ENCODE measurements around the gene MTA3.

- TF ChIP-seq CTCF (conservative IDR thresholded peaks at IDR 0.05 in 1 of 2, IDR thresholded peaks at IDR 0.05 in 1 of 2; ENCODE audit: extremely low read depth in 1 of 2, insufficient read depth in 1 of 2, low read depth in 1 of 2, low read length in 2 of 2), result no peak
- no peak for TF ChIP-seq EZH2 (IDR thresholded peaks at IDR 0.05; ENCODE audit: borderline replicate concordance, low read length)
Observed at GRCh38 chr2:42706836-42707235, 138.4 kb downstream of the MTA3 start.
